ENCODE data around the gene TMPRSS4.

TMPRSS4 gene

DNA sequence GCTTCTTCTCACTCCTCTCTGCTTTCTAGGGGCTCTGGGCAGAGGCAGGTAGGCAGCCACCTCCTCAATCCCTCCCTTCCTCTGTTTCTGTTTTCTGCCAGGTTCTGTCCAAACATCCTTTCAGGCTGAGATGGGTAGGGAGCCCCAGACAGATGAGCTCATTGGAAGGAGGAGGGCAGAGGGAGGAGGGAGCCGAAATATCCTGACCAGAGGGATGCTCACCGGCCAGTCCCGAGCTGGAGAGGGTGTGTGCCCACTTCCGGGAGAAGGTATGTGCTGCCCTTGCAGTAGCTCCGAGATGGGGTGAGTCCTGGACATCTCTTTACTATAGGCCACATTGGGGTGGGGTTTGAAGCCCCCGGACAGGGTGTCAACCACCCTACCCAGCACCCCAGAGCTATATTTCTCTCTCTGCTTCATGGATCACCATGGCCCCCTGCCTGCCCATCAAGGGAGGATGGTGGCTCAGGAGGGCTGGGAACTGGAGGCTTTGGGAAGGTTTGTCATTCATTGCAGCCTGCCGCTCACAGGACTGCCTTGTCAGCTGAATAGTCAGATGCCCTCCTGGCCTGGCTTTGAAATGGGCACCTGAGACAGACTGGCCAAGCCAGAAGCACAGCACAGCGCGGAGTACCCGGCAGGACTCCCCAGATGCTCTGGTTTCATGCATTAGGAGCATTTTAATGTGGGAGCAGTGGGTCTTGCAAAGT is 80.5 kb downstream of the TMPRSS4 start:
- no peak for DNase-seq

DNA sequence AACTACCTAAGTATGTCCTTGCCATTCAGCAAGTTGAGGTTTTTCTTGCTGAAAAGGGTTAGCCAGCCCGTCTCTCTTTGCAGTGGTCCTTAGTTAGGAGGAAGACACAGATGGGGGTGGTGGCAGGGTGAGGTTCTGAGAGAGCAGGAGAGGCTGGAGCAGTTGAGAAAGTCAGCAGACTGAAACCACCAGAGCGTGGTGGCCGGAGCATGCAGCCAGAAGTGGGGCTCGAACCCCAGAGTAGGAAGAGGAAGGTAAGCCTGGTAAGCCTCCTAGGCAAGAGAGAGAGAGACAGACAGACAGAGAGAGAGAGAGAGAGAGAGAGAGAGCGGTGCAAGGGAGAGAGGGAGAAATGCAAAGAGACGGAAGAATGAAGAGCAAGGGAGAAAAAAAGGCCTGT is 84.9 kb downstream of the TMPRSS4 start:
- no peak for DNase-seq

DNA sequence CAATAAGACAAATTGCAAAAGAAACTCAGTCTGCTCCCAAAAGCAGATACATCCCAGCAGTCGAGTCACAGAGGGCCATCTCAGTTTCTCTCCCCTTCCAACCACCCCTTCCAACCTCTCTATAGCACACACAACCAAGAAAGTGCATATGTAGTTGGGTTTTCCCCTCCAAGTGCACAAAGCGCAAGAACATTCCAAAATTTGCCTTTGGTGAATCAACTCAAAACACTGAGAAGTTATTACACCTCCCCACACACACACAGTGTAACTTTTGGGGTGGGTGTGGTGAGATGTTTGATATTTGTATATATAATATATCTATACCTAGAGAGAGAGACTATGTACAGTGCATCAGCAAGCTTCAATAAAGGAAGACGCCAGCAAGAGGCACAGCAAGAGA is 86.0 kb downstream of the TMPRSS4 start:
- no peak for DNase-seq

DNA sequence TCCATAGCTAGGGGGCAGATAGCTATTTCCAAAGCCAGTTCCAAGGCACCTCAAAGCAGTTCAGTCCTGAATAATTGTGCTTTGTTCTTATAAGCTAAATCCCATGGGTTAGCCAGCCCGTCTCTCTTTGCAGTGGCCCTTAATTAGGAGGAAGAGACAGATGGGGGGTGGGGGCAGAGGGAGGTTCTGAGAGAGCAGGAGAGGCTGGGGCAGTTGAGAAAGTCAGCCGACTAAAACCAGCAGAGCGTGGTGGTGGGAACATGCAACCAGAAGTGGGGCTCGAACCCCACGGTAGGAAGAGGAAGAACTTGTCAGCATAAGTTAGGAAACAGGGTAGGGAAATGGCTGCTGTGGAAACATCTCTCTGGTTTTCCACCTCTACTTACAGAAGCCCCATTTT is 86.6 kb downstream of the TMPRSS4 start:
- no peak for DNase-seq

DNA sequence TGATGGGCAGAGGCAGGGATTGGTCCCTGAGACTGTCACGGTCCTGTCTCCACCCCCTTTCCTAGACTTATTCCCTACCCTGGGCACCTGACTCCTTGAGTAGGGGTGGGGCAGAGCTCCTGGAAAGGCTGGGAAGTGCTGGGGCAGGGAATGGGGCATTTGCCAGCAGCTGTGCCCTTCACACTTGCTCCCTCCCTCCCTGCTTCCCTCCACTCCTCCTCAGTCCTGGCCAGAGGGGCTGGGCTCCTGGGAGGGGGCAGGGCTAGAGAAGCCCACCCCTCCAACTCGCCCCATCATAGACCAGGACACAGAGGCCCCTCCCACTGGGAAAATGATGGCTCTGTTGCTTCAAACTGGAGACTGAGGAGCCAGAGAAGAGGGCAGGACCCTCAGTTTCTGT is 88.0 kb downstream of the TMPRSS4 start:
- DNase-seq, result no peak

DNA sequence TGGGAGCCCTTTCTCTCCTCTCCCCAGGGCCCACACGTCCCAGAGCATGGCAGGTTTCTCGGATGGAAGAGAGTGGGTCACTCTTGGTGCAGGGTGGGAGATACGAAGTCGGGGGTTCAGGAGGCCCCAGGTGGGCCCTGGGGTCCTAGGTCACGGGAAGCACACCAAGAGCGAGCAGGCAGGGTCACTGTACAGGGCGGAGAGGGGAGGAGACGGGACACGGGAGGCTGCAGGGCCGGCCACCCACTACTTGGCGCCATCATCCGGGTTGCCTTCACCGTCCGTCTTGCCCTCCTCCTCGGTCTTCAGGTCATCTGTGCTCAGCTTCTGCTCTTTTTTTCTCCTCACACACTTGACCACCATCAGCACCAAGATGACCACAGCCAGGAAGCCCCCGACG is 89.8 kb downstream of the TMPRSS4 start:
- no peak for DNase-seq

DNA sequence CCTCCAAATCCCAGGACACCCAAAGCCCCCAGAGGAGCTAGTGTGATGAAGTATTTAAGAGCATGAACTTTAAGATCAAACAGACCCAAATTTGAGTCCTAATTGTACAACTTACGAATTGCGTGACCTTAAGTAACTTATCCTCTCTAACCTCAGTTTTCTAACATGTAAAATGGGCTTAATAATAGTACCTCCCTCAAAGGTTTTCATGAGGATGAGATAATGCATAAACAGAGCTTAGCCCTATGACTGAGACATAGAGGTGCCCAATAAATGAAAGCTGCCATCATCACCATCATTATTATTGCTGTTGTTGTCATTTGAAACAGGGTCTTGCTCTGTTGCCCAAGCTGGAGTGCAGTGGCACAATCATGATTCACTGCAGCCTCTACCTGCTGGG is 90.4 kb downstream of the TMPRSS4 start:
- no peak for DNase-seq

DNA sequence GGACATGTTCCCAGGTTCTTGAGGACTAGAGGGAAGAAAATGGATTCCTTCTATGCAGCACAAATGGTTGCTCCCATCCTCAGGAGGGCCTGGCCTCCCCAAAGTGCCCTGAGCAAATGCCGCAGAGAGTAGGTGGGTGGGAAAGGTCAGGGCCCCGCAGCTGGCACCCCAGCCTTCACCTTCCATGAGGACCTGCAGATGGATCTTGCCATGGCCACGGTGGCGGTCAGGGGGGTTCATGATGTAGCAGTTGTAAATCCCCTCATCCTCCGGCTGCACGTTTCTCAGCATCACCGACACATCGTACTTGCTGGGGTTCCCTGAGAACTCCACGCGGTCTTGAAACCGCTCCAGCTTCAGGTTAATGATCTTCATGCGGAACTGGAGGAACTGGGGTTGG is 91.0 kb downstream of the TMPRSS4 start:
- DNase-seq, result no peak

DNA sequence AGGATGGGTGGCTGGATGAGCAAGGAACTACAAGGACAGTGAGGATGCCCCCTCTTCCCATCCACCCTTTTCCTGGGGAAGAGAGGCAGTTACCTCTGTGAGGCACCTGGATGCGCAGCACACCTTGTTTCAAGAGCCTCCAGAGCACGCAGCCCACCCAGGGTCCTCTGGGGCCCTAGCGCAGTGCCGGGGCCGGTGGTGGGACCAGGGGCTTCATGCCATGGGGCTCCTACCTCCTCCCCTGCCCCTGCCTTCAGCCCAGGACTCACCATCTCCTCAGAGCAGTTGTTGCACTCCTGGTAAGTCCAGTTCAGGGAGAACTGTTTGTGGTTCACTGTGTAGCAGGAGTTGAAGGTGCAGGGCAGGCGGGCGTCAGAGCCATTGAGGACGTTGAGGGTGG is 91.4 kb downstream of the TMPRSS4 start:
- no peak for DNase-seq

DNA sequence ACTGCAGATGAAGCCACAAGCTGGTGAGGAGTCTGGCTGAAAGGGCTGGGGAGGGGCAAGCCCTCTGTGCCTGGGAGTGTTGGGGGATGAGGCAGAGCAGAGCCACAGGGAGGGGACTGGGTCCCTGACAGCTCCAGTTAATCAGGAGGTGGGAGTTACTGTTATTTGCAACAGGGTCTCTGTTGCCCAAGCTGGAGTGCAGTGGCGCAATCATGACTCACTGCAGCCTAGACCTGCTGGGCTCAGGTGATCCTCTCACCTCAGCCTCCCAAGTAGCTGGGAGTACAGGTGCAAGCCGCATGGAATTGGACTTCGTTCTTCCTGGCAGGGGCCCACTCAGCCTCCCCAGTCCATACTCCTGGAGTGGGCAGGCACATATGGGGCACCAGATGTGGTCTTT is 91.9 kb downstream of the TMPRSS4 start:
- no peak for DNase-seq

DNA sequence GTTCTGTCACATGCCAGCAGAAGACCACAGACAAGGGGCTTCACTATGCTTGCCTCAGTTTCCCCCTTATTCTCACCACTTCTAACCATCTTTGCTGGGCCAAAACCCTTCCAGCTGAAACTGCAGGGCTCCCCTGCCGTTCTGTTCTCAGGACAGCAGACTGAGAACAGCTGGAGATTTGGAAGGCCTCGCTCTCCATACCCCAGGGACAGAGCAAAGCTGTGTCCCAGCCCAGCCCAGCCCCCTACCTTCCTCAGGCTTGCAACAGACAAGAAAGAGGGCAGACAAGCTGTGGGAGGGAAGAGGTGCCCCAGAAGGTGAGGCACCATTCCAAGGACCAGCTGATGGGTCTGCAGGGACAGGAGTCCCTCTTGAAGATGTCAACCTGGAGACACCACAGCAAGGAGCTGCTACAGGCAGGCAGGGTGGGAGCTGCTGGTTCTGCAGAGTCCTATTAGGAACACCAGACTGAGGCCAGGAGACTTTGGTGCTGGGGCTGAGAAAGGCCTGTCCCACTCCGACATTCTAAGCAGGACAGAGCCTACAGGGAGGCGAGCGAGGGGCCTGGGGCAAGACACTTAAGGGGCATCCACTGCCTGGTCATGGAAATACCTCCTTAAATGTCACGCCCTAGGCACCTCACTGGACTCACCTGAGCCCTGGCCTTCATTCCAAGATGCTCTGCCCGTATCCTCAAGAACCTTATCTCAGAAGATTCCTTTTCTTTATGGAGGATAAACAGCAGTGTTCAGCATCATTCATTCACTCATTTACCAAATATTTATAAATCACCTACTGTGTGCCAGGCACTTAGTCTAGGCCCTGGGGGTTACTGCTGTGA is 92.6 kb downstream of the TMPRSS4 start:
- DNase-seq, result no peak

DNA sequence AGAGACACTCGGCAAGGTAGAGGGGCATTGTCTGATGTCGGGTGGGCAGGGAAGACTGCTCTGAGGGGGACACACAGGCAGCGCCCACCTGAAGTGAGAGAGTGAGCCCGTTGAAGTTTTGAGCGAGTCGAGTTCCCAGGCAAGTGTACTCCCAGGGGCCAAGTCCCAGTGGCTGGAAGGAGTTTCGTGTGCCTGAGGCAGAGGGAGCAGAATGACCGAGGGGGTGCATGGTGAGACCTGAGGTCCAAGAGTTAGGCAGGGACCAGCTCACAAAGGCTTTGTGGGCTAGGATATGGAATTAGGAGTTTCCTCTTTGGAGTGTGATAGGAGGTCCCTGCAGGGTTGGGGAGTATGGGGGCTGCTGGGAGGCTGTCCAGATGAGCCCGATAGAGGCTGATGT is 93.4 kb downstream of the TMPRSS4 start:
- no peak for DNase-seq

DNA sequence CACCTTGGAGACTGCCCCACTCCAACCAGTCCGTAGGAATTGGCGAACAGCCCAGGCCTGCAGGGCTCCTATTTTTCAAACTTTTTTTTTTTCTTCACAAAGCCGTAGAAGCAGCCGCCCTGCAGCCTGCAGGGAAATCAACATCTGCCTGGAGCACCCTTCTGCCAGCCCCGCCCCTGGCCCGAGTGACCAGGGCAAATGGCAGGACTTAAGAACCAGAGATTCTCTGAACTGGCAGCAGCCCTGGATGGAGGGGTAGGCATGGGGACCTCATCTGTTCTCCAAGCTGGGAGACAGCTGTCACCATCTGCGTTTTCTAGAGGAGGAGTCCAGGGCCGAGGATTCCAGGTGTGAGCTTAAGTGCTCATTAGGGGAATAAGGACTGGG is 94.0 kb downstream of the TMPRSS4 start:
- no peak for DNase-seq
